ENCODE results near the gene IFT81. TPM values are rescaled to one million over a fixed set of nuclear protein-coding genes. Genes with fewer than 3 reads are reported as not detected.
"Not testable (repeated sequence)": the region's sequence is repeated elsewhere in the genome, so short reads cannot be mapped to it uniquely, and the experiment has no call there.

IFT81 gene
- total RNA-seq, 1 donor from 2014 or later: 6.4 TPM

DNA sequence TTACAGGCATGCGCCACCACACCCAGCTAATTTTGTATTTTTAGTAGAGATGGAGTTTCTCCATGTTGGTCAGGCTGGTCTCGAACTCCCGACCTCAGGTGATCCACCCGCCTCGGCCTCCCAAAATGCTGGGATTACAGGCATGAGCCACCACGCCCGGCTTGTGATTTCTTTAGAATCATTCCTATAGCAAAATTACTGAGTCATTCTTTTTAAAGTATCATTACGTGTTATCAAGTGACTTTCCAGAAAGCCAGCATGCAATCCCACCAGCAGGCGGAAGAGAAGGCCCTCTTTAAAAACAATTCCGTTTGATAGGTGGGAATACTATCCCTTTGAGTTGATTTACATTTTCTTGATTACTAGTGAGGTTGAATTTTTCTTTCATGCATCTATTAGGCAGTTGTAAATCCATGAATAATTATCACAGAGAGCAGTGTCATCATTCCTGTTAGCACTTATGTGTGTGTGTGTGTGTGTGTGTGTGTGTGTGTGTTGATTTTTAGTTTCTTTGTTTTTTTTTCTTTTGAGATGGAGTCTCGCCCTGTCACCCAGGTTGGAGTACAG is 131.8 kb downstream of the IFT81 start:
- DNase-seq (ENCODE audit: low spot score); intact Hi-C loops (cut with DNase I): not testable (repeated sequence)

DNA sequence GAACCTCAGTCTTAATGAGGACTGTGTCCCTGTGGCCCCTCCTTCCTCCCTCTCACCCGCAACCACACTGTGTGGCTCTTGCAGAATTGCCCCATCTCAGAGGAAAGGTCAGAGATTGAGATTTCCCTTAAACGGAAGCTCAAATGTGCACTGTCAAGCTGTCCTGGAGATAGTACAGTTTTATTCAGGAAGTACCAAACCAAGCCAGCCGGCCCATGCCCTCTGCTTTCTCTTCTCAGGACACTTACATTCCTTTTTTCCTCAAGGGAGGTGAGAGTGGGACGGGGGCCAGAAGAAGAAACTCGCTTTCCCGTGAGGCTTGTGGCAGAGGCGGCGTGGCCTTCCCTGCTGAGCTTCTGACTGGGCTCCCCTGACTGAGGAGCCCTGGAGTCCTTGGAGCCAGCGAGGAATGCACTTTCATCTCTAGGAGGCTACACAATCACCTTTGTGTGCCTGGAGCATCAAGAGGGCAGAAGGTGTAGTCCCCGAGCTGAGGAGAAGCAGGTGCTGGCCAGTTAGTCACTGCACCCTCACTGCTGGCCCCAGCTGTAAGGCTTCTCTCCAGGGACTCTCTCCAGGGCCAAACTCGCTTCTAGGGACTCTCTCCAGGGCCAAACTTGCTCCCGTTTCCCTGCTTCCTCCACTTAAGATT is 132.7 kb downstream of the IFT81 start:
- DNase-seq (ENCODE audit: low spot score): no peak

DNA sequence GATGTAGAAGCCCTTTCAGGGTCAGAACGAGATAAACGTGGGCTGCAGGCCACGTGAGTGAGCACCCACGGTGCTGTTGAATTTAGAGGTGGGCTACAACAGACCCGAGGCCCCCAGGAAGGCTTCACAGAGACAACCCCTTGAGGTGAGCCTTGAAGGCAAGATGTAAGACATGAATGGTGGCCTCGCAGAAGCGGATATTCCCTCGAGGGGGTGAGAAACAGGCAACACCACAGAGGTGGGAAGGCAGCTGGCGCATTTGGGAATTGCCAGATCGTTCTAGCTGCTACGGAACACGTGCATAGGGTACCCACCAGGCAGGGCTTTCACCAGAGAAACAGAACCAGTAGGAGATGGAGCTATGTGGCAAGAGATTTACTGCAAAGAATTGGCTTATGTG is 134.3 kb downstream of the IFT81 start:
- DNase-seq (ENCODE audit: low spot score): no peak
- intact Hi-C loops (cut with DNase I): no loop called here

More for the DNA sequence above, 132.7 kb downstream of the IFT81 start:
- intact Hi-C loops (cut with DNase I): no loop called here

DNA sequence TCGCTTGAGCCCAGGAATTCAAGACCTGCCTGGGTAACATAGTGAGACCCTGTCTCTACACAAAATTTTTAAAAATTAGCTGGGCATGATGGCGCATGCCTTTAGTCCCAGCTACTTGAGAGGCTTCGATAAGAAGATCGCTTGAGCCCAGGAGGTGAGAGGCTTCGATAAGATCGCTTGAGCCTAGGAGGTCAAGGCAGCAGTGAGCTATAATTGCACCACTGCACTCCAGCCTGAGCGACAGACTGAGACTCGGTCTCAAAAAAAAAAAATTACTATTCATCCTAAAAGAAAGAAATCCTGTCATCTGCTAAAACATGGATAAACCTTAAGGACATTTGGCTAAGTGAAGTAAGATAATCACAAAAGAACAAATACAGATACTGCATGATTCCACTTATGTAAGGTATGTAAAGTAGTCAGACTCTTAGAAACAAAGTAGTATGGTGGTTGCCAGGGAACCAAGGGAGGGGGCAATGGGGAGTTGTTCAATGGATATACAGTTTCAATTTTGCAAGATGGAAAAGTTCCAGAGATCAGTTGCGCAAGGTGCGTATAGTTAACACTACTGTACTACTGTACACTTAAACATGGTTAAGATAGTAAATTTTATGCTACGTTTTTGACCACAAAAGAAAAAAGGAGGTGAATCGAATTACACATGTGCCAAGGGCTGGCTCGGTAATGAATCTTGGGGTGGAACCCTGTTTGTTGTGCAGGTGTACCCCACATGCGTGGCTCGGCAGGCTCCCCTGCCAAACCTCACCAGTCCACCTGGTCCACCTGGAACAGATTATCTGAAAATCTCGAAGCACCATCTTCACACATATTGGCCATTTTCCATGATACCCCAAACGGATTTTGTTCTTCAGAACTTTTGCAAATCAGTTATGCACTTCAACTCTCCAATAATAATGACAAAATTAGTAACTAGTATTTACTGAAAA is 138.6 kb downstream of the IFT81 start:
- intact Hi-C loops (cut with DNase I): no loop called here

DNA sequence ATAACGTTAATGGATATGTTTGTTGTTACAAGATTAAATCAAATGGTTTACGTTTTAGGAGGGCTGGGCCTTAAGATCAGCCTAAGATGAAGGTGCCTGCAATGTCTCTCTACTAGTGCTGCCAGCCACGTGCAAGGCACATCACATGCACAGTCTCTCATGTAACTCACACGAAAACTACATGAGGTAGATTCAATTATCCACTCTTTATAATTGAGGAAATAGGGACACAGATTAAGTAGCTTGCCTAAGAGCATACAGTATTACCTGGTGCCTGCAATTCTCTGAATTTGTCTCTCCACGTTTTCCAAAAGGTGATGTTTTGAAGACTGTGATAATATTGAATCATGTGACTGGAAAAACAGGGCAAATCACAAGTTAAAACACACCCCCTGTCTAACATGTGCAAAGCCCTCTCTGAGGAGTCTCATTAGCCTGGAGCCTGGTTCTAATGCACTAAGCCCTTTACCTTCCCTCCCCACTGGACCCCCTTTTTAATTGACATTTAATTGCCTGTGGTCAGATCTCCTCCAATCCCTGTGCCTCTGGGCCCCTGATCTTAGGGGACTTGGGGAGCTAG is 142.3 kb downstream of the IFT81 start:
- no peak for DNase-seq (ENCODE audit: low spot score)
- intact Hi-C loops (cut with DNase I): no loop called here

More for the DNA sequence above, 138.6 kb downstream of the IFT81 start:
- DNase-seq (ENCODE audit: low spot score): no peak

DNA sequence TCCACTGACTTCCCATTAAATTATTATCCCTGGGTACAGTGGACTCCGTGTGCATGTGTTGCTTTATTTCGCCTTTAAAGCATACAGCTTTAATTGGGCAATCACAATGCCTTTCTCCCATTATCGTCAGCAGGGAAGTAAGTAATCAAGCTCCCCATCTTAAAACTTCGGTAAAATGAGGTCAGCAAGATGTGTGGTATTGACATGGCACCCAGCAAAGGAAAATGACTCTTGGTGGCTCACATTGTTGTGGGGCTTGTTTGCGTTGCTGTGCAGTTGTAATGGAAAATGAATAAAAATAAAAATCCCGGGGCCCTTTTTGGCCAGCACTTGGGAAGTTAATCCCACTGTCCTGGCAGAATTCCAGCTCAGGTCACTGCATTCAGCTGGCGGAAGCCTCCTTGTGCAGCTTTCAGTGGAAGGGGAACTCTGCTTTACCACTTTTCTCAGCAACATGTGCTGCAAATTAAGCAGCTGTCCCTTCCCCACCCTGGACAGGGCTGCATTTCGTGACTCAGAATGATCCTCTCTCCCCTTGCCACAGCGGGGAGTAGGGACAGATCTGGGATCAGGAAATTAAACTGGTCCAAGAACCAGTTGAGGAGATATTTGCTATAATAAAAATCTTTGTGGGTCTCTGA is 142.9 kb downstream of the IFT81 start:
- intact Hi-C loops (cut with DNase I): no loop called here
- no peak for DNase-seq (ENCODE audit: low spot score)

Other genes starting within 250 kb of the IFT81 start
- 23.3 TPM for gene GLTP, start 243.8 kb upstream of the IFT81 start, total RNA-seq
- gene TCHP, start 224.1 kb upstream of the IFT81 start, total RNA-seq: 9.3 TPM
- gene GIT2, start 128.0 kb upstream of the IFT81 start, total RNA-seq: 31.2 TPM
- 15.5 TPM for gene ANKRD13A, start 124.9 kb upstream of the IFT81 start, total RNA-seq
- gene C12orf76, start 75.8 kb upstream of the IFT81 start, total RNA-seq: 6.4 TPM
- 918 TPM for gene ATP2A2, start 156.9 kb downstream of the IFT81 start, total RNA-seq

Data from cardiac septum (tissue), 1 donor.